GM23248 (cell line): ENCODE data around the gene PPP4C. TPM values are rescaled to one million over a fixed set of nuclear protein-coding genes. Genes with fewer than 3 reads are reported as not detected.
A peak's percentile ranks its signal among the peaks of the same experiment; 100 is the strongest.
"Not testable (repeated sequence)": the region's sequence is repeated elsewhere in the genome, so short reads cannot be mapped to it uniquely, and the experiment has no call there.

Experiments used
- DNase-seq: peaks from one replicate; pipeline ENCODE4 v3.0.0-alpha.2; 2015
- H2AFZ ChIP-seq: fragments of 200-600 bp; sonication (generic); 2 replicates; pipeline ENCODE4 v1.6.1; 2016; ENCODE audit warnings: antibody characterized with exemption
- H3F3A ChIP-seq: fragments of 200-600 bp; sonication (generic); 2 replicates; pipeline ENCODE4 v1.6.1; 2016; ENCODE audit warnings: mild to moderate bottlenecking, antibody characterized with exemption, mixed run types; ENCODE audit not compliant: insufficient read depth
- H3K27ac ChIP-seq: fragments of 200-600 bp; sonication (generic); 2 replicates; pipeline ENCODE4 v1.5.1; 2016; ENCODE audit warnings: mild to moderate bottlenecking
- H3K27me3 ChIP-seq: fragments of 200-600 bp; sonication (generic); replicated peaks from 2 replicates; pipeline ENCODE4 v1.6.1; 2016; ENCODE audit warnings: mild to moderate bottlenecking; ENCODE audit not compliant: insufficient read depth
- H3K36me3 ChIP-seq: fragments of 200-600 bp; sonication (generic); 2 replicates; pipeline ENCODE4 v1.6.1; 2016; ENCODE audit warnings: low read depth, mild to moderate bottlenecking
- H3K4me1 ChIP-seq: fragments of 200-600 bp; sonication (generic); 2 replicates; pipeline ENCODE4 v1.6.1; 2016; ENCODE audit warnings: mild to moderate bottlenecking; ENCODE audit not compliant: insufficient read depth
- H3K4me2 ChIP-seq: fragments of 200-600 bp; sonication (generic); one replicate; pipeline ENCODE4 v1.6.1; 2016; ENCODE audit warnings: mild to moderate bottlenecking; ENCODE audit not compliant: unreplicated experiment
- H3K4me3 ChIP-seq: fragments of 200-600 bp; sonication (generic); 2 replicates; pipeline ENCODE4 v1.5.1; 2016; ENCODE audit warnings: mild to moderate bottlenecking
- H3K79me2 ChIP-seq: fragments of 200-600 bp; sonication (generic); 2 replicates; pipeline ENCODE4 v1.6.1; 2016; ENCODE audit warnings: mild to moderate bottlenecking; ENCODE audit not compliant: insufficient read depth
- H3K9ac ChIP-seq: fragments of 200-600 bp; sonication (generic); 2 replicates; pipeline ENCODE4 v1.6.1; 2016; ENCODE audit warnings: mild to moderate bottlenecking
- H3K9me2 ChIP-seq: fragments of 200-600 bp; sonication (generic); 2 replicates; pipeline ENCODE4 v1.6.1; 2016; ENCODE audit warnings: mixed run types, mild to moderate bottlenecking, moderate library complexity; ENCODE audit not compliant: insufficient read depth
- H3K9me3 ChIP-seq: fragments of 200-600 bp; sonication (generic); one replicate; pipeline ENCODE4 v1.6.1; 2017; ENCODE audit warnings: low read depth
- H4K20me1 ChIP-seq: fragments of 200-600 bp; sonication (generic); 2 replicates; pipeline ENCODE4 v1.6.0; 2016; ENCODE audit not compliant: insufficient read depth
- EZH2 ChIP-seq: fragments of 200-600 bp; sonication (generic); IDR thresholded peaks from 2 replicates; pipeline ENCODE4 v1.6.1; 2018; ENCODE audit warnings: antibody characterized with exemption, mild to moderate bottlenecking; ENCODE audit not compliant: insufficient read depth, poor library complexity, severe bottlenecking
- EZH2phosphoT487 ChIP-seq: fragments of 200-600 bp; sonication (generic); IDR thresholded peaks from 2 replicates; pipeline ENCODE4 v1.6.1; 2018; ENCODE audit warnings: antibody characterized with exemption, moderate library complexity, mild to moderate bottlenecking, low read depth; ENCODE audit not compliant: insufficient read depth
- WGBS, 2 experiments: methylation state at CpG; one replicate each; pipeline ENCODE4 v1.1.6; 2015 to 2017; ENCODE audit warnings: low lambda C conversion rate in 2 of 2, low coverage in 1 of 2; ENCODE audit errors: missing lambda C conversion rate in 2 of 2; 5-methylcytosine and 5-hydroxymethylcytosine counted together
- in situ Hi-C: fragments of 300-500 bp; cut with MboI; formaldehyde crosslinking; loops from 2 replicates; pipeline ENCODE4 v1.15.0; 2020
- polyA plus RNA-seq: library from polyadenylated mRNA; unstranded; fragments of >200 nt; fragmentation: Nextera tagmentation; extraction: Ambion mirVana; gene quantifications from 2 replicates; pipeline ENCODE4 v1.2.1, GENCODE V29; 2016
- total RNA-seq: library from RNA; depleted of rRNA; stranded (reverse); fragments of >200 nt; shearing (Covaris generic); gene quantifications from 2 replicates; pipeline ENCODE4 v1.2.3, GENCODE V29; 2014

The PPP4C gene
- total and polyA plus RNA-seq, 2 experiments from 2014 or later = 168 to 205 TPM

DNA sequence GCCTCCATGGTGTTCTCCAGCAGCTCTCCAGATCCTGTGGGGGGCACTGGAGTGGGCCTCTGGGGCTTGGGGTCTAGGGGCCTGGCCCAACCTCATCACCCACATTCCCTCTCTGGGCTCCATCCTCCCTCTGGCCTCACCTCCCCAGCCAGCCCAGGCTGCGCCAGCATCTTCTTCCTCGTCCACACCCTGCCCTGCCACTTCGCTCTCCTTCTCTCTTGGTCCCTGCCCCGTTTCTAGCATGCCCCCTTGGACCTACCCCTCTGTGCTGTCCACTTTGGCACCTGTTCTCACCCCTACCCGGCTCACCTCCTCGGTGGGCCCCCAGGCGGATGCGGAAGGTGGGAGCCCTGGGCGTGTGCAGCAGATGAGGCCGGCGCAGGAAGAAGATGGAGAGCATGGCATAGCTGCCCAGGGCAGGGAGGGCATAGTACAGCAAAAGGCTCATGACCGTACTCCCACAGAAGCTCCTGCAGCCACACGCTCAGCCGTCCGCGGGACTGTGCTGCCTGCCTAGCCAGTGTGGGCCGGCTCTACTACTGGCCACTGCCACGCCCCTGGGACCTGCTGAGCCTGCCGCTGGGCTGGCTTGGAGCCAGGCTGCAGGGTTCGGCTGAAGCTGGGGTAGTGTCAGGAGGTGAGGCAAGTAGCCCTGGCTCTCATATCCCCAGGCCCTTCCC is 37.4 kb downstream of the PPP4C start, which contains the start of gene GDPD3:
TSS of gene GDPD3 (minus strand) at position 507 of the 680 bp plus-strand sequence. CDS start at position 448, 59 bp downstream.
- no peaks in the 10 kb centered on the region for H3K79me2 ChIP-seq
- 68 to 72% methylated on average over 20 of the region's 20 CpGs for WGBS, 2 experiments
- no peaks in the 10 kb centered on the region for H3K9me2 ChIP-seq
- peaks cover 9% of the 10 kb centered on the region for H3K4me1 ChIP-seq
- in situ Hi-C loops = loop anchor here (25.0 kb wide), 1 partner anchor 299 kb away; the partner anchor contains the start of gene ZNF771
- H3K27ac ChIP-seq = no peak within 1 kb of the TSS
- H4K20me1 ChIP-seq = no peaks in the 10 kb centered on the region
- H3K27me3 ChIP-seq = no peaks in the 10 kb centered on the region
- no peak within 1 kb of the TSS for H3K9ac ChIP-seq
- no peaks in the 10 kb centered on the region for H3F3A ChIP-seq
- H3K9me3 ChIP-seq = no peaks in the 10 kb centered on the region
- no peak within 1 kb of the TSS for H2AFZ ChIP-seq
- no peak within 1 kb of the TSS for H3K4me2 ChIP-seq
- TF ChIP-seq EZH2phosphoT487 (no peak), EZH2 (no peak)
- H3K36me3 ChIP-seq = no peaks in the 10 kb centered on the region; the same call in 1 of the 2 replicates
- no peak within 1 kb of the TSS for H3K4me3 ChIP-seq
- DNase-seq = peak; percentile 44

DNA sequence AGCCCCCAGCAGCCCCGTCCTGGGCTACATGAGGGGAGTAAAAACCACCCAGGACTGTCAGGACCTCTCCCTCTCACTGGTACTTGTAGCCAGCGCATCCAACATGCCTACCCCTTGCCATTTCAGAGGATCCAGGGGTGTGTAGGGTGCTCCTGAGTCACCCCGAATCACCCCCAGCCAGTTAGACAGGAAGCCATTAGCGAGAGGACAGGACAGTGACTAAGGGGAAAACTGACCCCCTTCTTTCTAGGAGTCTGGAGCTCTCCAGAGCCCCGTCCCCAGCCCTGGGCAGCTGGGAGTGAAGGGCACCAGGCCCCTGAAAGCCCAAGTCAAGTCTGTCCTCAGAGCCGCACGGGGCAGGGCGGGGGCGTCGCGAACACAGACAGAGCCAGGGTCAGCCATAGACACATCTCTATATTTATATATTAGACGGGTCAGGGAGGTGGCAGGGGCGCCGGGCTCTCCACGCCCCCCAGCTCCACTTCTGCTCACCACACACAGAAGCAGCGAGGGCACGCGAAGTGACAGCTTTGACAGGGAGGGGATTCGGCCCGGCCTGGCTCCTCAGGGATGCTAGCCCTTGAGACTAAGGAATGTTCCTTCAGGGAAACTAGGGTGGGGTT is 38.0 kb downstream of the PPP4C start:
- Histone ChIP-seq H3F3A (no peaks in the 10 kb centered on the region), H3K27me3 (no peaks in the 10 kb centered on the region), H3K9ac (no peak overlapping the region), H3K4me2 (no peak overlapping the region), H3K9me2 (no peaks in the 10 kb centered on the region), H3K4me1 (peaks cover 9% of the 10 kb centered on the region), H3K4me3 (no peak overlapping the region), H4K20me1 (no peaks in the 10 kb centered on the region), H3K9me3 (no peaks in the 10 kb centered on the region), H3K36me3 (no peaks in the 10 kb centered on the region; the same call in 1 of the 2 replicates), H3K79me2 (no peaks in the 10 kb centered on the region), H3K27ac (no peak overlapping the region), H2AFZ (no peak overlapping the region)
- WGBS, 2 experiments = 75 to 77% methylated on average over 20 of the region's 20 CpGs
- in situ Hi-C loops = loop anchor here (25.0 kb wide), 1 partner anchor 298 kb away; the partner anchor contains the start of gene ZNF771
- no peak for TF ChIP-seq EZH2phosphoT487
- TF ChIP-seq EZH2 = no peak
- peak; percentile 63 for DNase-seq

DNA sequence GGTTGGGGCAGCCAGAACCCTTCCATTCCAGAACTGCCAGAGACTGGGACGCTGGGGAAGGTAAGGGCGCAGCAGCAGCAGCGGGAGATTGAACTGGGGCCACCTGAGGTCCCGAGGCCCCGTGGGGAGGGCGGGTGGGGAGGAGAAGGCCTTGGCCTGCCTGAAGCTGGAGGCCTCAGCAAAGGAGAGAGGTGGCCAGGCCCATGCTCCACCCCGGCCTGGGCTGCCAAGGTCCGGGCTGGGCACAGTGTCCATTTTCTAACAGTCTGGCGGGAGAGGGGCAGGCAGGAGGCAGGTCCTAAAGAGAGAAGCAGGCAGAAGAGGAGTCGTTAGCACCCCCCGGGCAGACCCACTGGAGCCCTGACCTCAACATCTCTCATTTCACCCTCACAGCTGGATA is 38.6 kb downstream of the PPP4C start:
- Histone ChIP-seq H3K9ac (no peak overlapping the region), H3K36me3 (peaks cover 4% of the 10 kb centered on the region), H3K4me2 (no peak overlapping the region), H4K20me1 (no peaks in the 10 kb centered on the region), H3K27me3 (no peaks in the 10 kb centered on the region), H3K9me3 (no peaks in the 10 kb centered on the region), H2AFZ (no peak overlapping the region), H3F3A (no peaks in the 10 kb centered on the region), H3K4me1 (peaks cover 9% of the 10 kb centered on the region), H3K4me3 (no peak overlapping the region), H3K9me2 (no peaks in the 10 kb centered on the region), H3K79me2 (no peaks in the 10 kb centered on the region), H3K27ac (no peak overlapping the region)
- 82 to 89% methylated on average over 7 to 11 of the region's 11 CpGs for WGBS, 2 experiments
- in situ Hi-C loops = loop anchor here (25.0 kb wide), 1 partner anchor 298 kb away; the partner anchor contains the start of gene ZNF771
- no peak for DNase-seq
- no peak for TF ChIP-seq EZH2
- TF ChIP-seq EZH2phosphoT487 = no peak

DNA sequence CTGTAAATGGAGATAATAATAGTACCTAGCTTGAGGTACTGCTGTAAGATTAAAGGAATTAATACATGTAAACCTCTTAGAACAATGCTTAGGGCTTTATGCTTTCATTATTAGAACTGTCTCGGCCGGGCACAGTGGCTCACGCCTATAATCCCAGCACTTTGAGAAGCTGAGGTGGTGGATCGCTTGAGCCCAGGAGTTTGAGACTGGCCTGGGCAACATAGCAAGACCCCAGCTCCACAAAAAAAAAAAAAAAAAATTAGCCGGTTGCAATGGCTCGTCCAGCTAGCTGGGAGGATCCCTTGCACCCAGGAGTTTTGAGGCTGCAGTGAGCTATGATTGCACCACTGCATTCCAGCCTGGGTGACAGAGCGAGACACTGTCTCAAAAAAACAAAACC is 39.0 kb downstream of the PPP4C start:
- 94 to 96% methylated on average over 7 of the region's 7 CpGs for WGBS, 2 experiments
- in situ Hi-C loops = loop anchor here (25.0 kb wide), 1 partner anchor 297 kb away; the partner anchor contains the start of gene ZNF771
- H3K79me2 ChIP-seq, H3K4me1 ChIP-seq, H3K9me3 ChIP-seq, H3K36me3 ChIP-seq, H4K20me1 ChIP-seq, H3K9me2 ChIP-seq, DNase-seq, H3K27ac ChIP-seq, H3K4me2 ChIP-seq, H3K27me3 ChIP-seq, H2AFZ ChIP-seq, H3F3A ChIP-seq, H3K4me3 ChIP-seq, H3K9ac ChIP-seq: not testable (repeated sequence)
